GM19035 (cell line): ENCODE results near the gene MACROD2.
"Not testable (repeated sequence)": the region's sequence is repeated elsewhere in the genome, so short reads cannot be mapped to it uniquely, and the experiment has no call there.

ENCODE experiments used
- ATAC-seq: cut with Tn5 transposase; IDR thresholded peaks from one replicate; pipeline ENCODE4 v1.9.1; 2021; ENCODE audit not compliant: unreplicated experiment

The MACROD2 gene

GRCh38 chr20:15520930-15521524 is 1525.7 kb downstream of the MACROD2 start:
- ATAC-seq = no peak

GRCh38 chr20:15523400-15523799 is 1528.1 kb downstream of the MACROD2 start:
- ATAC-seq = no peak

GRCh38 chr20:15528391-15529111 is 1533.2 kb downstream of the MACROD2 start:
- no peak for ATAC-seq

DNA sequence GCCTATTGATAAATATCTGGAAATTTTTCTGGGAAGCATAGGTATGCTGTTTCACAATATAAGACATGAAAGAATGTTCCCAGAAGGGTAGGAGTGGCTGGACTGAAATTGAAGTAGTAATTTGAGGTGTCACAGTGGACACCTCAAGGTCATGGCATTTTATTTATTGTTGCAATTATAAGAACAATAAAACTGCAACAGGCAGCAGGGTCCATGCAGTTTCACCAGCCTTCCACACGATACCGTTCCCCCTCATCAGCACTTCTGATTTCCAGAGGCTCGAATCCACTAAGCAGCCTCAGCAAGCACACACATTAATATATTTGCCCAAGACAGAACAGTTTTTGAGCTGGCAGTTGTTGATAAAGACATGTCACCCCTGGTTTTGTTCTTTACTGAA is 1540.5 kb downstream of the MACROD2 start:
- no peak for ATAC-seq

GRCh38 chr20:15537200-15537599 is 1541.9 kb downstream of the MACROD2 start:
- not testable (repeated sequence) for ATAC-seq

DNA sequence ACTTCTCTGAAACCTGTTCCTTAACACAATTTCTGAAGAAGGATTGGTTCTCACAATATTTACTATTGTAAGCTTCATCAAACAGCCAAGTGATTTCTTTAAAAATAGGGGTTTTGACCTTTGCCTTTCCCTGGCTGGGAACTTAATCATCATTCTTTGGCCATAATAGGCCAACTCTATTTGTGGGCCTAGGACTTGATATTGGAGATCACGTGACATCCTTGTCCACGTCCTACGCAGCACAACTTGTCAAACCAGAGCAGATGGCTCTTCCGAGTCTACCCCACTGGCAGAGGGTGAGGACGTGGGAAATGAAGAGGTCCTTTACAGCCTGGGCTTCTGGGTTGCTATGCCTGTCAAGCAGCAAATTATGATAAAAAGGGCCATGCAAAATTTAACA is 1547.3 kb downstream of the MACROD2 start:
- ATAC-seq = no peak

GRCh38 chr20:15544742-15545141 is 1549.4 kb downstream of the MACROD2 start:
- ATAC-seq = no peak

- no peak for ATAC-seq
These were observed 1551.3 kb downstream of the MACROD2 start for GRCh38 chr20:15546525-15547023.

DNA sequence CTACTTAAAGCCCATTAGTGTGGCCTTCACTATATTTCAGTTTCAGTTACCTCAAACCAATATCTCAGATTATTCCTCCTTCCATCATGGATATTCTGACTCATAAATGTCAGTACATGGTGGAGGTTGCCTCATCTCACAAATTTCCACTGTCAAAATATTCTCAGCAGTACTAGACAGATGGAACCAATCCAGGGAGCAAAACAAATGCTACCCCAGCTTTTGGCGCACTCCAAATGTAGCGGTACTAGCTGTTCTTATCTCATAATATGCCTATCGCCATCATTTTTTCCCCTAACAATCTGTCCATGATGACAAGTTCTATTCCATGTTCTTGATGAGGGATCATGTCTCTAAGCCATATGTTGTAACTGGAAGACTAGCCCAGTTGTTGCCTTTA is 1551.8 kb downstream of the MACROD2 start:
- ATAC-seq = no peak

GRCh38 chr20:15550116-15550870 is 1555.0 kb downstream of the MACROD2 start:
- no peak for ATAC-seq

GRCh38 chr20:15555913-15556312 is 1560.6 kb downstream of the MACROD2 start:
- ATAC-seq = no peak

GRCh38 chr20:15556869-15557268 is 1561.6 kb downstream of the MACROD2 start:
- ATAC-seq = no peak

DNA sequence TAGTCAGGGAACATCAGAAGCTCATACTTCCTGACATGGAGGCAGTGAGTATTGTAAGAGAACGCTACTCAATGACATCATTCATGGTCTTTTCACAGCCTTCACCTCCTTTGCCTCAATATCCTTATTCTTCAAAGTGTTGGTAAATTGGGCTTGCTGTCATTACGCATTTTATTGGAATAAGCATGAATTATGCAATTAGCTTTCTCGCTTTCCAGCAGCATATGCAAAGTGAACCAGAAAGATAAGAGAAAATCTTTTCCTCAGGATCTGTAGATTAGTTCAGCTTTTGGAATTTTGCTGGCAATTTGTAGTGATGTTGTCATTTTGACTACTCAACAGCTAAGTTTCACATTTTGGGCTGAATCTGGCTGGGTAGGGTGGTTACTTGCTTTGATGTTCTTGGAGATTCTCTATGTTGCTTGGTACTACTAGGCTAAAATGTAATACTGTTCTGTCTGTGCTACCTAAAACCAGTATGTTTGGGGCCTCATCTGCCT is 1565.8 kb downstream of the MACROD2 start:
- ATAC-seq = no peak

GRCh38 chr20:15561707-15562404 is 1566.5 kb downstream of the MACROD2 start:
- no peak for ATAC-seq

DNA sequence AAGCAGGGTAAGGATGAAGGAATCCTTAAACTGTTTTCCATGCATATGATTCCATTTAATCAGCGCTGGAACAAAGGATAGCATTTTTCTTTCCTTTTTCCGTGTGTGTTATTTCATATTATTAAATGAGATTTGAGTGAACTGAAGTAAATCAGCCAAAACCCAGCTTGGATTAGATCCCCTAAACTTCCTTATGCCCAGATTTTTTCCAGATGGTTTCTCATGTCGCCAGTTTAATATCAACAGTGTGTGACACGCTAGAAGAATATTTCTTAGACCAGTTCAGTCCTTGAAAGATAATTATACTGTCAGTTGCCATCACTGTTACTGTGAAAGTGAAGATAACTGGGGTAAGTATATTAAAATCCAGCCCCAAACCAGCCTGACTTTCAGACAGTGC is 1568.5 kb downstream of the MACROD2 start:
- ATAC-seq = no peak

GRCh38 chr20:15564981-15565380 is 1569.7 kb downstream of the MACROD2 start:
- peak; percentile 86 for ATAC-seq

DNA sequence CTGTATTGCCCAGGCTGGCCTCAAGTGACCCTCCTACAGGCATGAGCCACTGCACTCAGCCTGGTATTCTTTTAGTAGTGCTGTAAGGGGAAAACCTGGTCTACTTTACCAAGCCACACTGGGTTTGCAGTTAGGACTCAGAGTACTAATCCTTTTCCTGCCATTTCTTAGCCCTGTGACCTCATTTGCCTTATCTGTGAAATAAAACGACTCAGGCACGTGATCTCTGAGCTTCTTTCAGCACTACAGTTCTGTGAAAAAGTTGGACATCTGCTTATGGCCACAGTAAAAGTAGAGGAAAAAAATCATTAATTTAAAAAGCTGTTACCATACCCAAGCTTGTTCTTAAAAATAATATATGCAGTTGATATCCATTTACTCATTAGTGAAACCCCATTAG is 1570.5 kb downstream of the MACROD2 start:
- no peak for ATAC-seq

DNA sequence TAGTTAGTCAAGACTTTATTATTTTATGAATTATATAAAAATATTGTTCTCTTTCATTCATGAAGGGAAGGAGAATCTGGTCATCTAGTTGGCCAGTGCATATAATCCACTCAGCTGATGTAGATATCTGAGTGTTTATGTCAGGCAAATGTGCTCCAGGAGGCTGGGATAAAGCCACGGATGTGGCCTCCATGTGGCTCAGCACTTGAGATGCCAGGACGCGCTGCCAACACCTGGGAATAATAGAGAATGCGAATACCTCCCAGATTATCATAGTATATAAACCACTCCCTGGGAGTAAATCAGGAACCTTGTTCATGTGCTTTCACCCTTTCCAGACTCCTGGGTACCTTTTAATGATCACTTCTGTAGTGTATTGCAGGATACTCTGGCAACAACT is 1571.9 kb downstream of the MACROD2 start:
- ATAC-seq = no peak

- ATAC-seq = no peak
These were observed 1574.8 kb downstream of the MACROD2 start for GRCh38 chr20:15570156-15570555.

DNA sequence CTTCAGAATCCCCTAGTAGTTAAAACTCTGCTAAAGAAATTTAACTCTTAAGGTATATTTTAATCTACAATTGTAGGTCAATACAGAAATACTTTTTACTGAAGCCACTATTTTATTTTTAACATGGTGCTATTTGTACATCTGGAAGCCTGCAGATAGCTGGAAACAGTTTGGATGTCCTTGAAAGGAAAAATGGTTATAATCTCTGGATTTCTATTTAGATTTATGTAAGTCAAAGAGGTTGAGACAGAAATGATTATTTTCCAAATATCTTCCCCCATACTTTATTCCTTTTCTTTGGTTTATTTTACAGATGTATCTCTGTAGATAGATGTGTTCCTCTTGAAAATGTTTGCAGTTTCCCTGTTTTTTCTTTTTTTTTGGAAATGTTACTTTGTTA is 1575.7 kb downstream of the MACROD2 start:
- no peak for ATAC-seq

- ATAC-seq = no peak
These were observed 1579.9 kb downstream of the MACROD2 start for GRCh38 chr20:15575255-15575654.
